ENCODE results near the gene NMT2. TPM values are rescaled to one million over a fixed set of nuclear protein-coding genes. Genes with fewer than 3 reads are reported as not detected.
A peak's percentile ranks its signal among the peaks of the same experiment; 100 is the strongest.
"Not testable (repeated sequence)": the region's sequence is repeated elsewhere in the genome, so short reads cannot be mapped to it uniquely, and the experiment has no call there.

Gene NMT2
- polyA plus RNA-seq, 2 of the 4 experiments (the other 2 are of a cell fraction), result 14.7 to 19.6 TPM

GRCh38 chr10:15209827-15210509 is 41.5 kb upstream of the NMT2 start:
- ChIA-PET CTCF (interaction anchor here (0.7 to 2.9 kb wide), 15 partner anchors 9 to 161 kb away, joined by 3 to 12 read pairs (median 3); partner anchors contain the start of gene FAM171A1), POLR2A (no interaction called here)
- peak; percentile 69 to 73 for TF ChIP-seq RAD21 (conservative IDR thresholded peaks at IDR 0.05 in 1 of 2, IDR thresholded peaks at IDR 0.05 in 1 of 2)
- TF ChIP-seq, protein P1, sequence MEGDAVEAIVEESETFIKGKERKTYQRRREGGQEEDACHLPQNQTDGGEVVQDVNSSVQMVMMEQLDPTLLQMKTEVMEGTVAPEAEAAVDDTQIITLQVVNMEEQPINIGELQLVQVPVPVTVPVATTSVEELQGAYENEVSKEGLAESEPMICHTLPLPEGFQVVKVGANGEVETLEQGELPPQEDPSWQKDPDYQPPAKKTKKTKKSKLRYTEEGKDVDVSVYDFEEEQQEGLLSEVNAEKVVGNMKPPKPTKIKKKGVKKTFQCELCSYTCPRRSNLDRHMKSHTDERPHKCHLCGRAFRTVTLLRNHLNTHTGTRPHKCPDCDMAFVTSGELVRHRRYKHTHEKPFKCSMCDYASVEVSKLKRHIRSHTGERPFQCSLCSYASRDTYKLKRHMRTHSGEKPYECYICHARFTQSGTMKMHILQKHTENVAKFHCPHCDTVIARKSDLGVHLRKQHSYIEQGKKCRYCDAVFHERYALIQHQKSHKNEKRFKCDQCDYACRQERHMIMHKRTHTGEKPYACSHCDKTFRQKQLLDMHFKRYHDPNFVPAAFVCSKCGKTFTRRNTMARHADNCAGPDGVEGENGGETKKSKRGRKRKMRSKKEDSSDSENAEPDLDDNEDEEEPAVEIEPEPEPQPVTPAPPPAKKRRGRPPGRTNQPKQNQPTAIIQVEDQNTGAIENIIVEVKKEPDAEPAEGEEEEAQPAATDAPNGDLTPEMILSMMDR (IDR thresholded peaks at IDR 0.05), result peak; percentile 87
- no peak for TF ChIP-seq JUN (IDR thresholded peaks at IDR 0.05)
- no peak for TF ChIP-seq PHF8 (IDR thresholded peaks at IDR 0.05; ENCODE audit: borderline replicate concordance, low read depth)
- no peak for TF ChIP-seq RFX5 (IDR thresholded peaks at IDR 0.05)
- TF ChIP-seq RARB (CRISPR knock-in tag; IDR thresholded peaks at IDR 0.05), result no peak
- no peak for TF ChIP-seq GATA3 (IDR thresholded peaks at IDR 0.05; ENCODE audit: borderline replicate concordance)
- no peak for TF ChIP-seq REST (IDR thresholded peaks at IDR 0.05)
- TF ChIP-seq HOXB5 (CRISPR knock-in tag; IDR thresholded peaks at IDR 0.05), result no peak
- TF ChIP-seq EHF (CRISPR knock-in tag; IDR thresholded peaks at IDR 0.05), result no peak
- TF ChIP-seq SMC3 (IDR thresholded peaks at IDR 0.05), result peak; percentile 75
- no peak for TF ChIP-seq HOXB13 (CRISPR knock-in tag; IDR thresholded peaks at IDR 0.05; ENCODE audit: low read depth)
- no peak for TF ChIP-seq HOXA7 (CRISPR knock-in tag; IDR thresholded peaks at IDR 0.05)
- TF ChIP-seq CHD2 (IDR thresholded peaks at IDR 0.05; ENCODE audit: low read length, partially characterized antibody), result no peak
- TF ChIP-seq NR3C1 (IDR thresholded peaks at IDR 0.05), result no peak
- TF ChIP-seq, protein P2, sequence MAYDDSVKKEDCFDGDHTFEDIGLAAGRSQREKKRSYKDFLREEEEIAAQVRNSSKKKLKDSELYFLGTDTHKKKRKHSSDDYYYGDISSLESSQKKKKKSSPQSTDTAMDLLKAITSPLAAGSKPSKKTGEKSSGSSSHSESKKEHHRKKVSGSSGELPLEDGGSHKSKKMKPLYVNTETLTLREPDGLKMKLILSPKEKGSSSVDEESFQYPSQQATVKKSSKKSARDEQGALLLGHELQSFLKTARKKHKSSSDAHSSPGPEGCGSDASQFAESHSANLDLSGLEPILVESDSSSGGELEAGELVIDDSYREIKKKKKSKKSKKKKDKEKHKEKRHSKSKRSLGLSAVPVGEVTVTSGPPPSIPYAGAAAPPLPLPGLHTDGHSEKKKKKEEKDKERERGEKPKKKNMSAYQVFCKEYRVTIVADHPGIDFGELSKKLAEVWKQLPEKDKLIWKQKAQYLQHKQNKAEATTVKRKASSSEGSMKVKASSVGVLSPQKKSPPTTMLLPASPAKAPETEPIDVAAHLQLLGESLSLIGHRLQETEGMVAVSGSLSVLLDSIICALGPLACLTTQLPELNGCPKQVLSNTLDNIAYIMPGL (CRISPR knock-in tag; IDR thresholded peaks at IDR 0.05; ENCODE audit: borderline replicate concordance), result no peak
- TF ChIP-seq RCOR1 (IDR thresholded peaks at IDR 0.05; ENCODE audit: low read depth, low read length), result no peak
- FAIRE-seq (peak; percentile 88), ATAC-seq (peak; percentile 95 to 98), DNase-seq (ENCODE audit: low read depth in 1 of 2, low spot score in 1 of 2) (peak; percentile 78 to 80)
- Histone ChIP-seq H3K4me3 (no peak overlapping the region), H3K9me3 (no peaks in the 10 kb centered on the region), H3K4me1 (peaks cover 8% of the 10 kb centered on the region; the same call in 2 of the 3 replicates), H3K4me2 (peak overlapping the region; percentile 57), H3K27ac (peak overlapping the region in 1 of 2 experiments; percentile 24; a peak in 1 of 6 replicates)
- WGBS (ENCODE audit: missing lambda C conversion rate), result 23% methylated on average over 14 of the region's 14 CpGs

DNA sequence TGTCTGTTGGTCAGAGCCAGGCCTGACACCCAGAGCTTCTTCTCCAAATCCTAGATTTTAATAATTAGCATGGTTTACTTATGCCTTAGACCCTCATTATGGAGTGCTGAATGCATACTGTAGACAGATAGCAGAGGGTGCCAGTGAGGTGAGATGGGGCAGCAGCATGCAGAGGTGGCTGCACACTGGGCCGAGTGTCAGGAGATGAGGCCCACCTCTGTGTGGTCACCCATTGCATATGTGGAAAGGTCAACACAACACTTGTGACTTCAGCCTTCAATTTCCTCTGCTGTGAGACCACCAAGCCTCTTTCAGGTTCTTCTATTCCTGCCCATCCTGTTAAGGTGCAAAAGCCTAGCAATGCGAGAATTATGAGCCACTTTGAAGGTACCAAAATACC is 39.7 kb upstream of the NMT2 start:
- H3K9me3 ChIP-seq, result no peaks in the 10 kb centered on the region
- H3K4me2 ChIP-seq, result no peak overlapping the region
- ATAC-seq (no peak), DNase-seq (ENCODE audit: low read depth in 1 of 2, low spot score in 1 of 2) (no peak), FAIRE-seq (no peak)
- ChIA-PET CTCF (interaction anchor here (1.4 to 1.7 kb wide), 3 partner anchors 10 to 163 kb away, joined by 3 to 6 read pairs (median 5); partner anchors contain the start of gene FAM171A1), POLR2A (no interaction called here)
- H3K4me1 ChIP-seq, result peaks cover 8% of the 10 kb centered on the region; the same call in 2 of the 3 replicates
- H3K27ac ChIP-seq, result 0 out of 6 replicates have a peak overlapping the region, but pooled peaks of 1 of the 2 experiments have one; percentile 2
- 93% methylated on average over 2 of the region's 2 CpGs for WGBS (ENCODE audit: missing lambda C conversion rate)
- H3K4me3 ChIP-seq, result no peak overlapping the region
- TF ChIP-seq, protein P3, sequence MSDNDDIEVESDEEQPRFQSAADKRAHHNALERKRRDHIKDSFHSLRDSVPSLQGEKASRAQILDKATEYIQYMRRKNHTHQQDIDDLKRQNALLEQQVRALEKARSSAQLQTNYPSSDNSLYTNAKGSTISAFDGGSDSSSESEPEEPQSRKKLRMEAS (IDR thresholded peaks at IDR 0.05), result no peak
- TF ChIP-seq ZSCAN20 (CRISPR knock-in tag; IDR thresholded peaks at IDR 0.05), result no peak

DNA sequence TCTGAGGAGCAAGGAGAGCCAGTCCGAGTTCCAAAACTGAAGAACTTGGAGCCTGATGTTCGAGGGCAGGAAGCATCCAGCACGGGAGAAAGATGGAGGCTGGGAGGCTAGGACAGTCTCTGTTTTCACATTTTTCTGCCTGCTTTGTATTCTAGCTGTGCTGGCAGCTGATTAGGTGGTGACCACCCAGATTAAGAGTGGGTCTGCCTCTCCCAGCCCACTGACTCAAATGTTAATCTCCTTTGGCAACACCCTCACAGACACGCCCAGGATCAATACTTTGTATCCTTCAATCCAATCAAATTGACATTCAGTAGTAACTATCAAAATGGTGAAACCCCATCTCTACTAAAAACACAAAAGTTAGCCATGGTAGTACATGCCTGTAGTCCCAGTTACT is 38.9 kb upstream of the NMT2 start:
- H3K4me3 ChIP-seq; H3K27ac ChIP-seq; FAIRE-seq; ATAC-seq; POLR2A ChIA-PET; DNase-seq (ENCODE audit: low read depth in 1 of 2, low spot score in 1 of 2); H3K4me2 ChIP-seq; CTCF ChIA-PET; H3K9me3 ChIP-seq: not testable (repeated sequence)
- peaks cover 12% of the 10 kb centered on the region for H3K4me1 ChIP-seq
- 93% methylated on average over 4 of the region's 4 CpGs for WGBS (ENCODE audit: missing lambda C conversion rate)
